ENCODE data around the gene TLR8.
"Not testable (repeated sequence)": the region's sequence is repeated elsewhere in the genome, so short reads cannot be mapped to it uniquely, and the experiment has no call there.

TLR8 gene

GRCh38 chrX:12958461-12958860, 52.0 kb downstream of the TLR8 start:
- H3K36me3 ChIP-seq (ENCODE audit: insufficient read depth, low read length), result no peaks in the 10 kb centered on the region
- no peak for DNase-seq (ENCODE audit: low read depth, low spot score)
- no peak overlapping the region for H3K27ac ChIP-seq
- H3K9ac ChIP-seq (ENCODE audit: insufficient read length), result no peak overlapping the region
- no peak for TF ChIP-seq FOXP2 (optimal IDR thresholded peaks at IDR 0.05; ENCODE audit: control extremely low read depth, extremely low read length, insufficient read depth)
- no peak for TF ChIP-seq POLR2AphosphoS5 (IDR thresholded peaks at IDR 0.05; ENCODE audit: borderline replicate concordance, low read depth, low read length)
- TF ChIP-seq EZH2 (IDR thresholded peaks at IDR 0.05), result no peak
- no peak overlapping the region for H3K4me3 ChIP-seq
- no peaks in the 10 kb centered on the region for H3K9me3 ChIP-seq (ENCODE audit: low read depth, low read length)

- DNase-seq (ENCODE audit: low read depth, low spot score), result no peak
- Histone ChIP-seq H3K9ac (ENCODE audit: insufficient read length) (no peak overlapping the region), H3K9me3 (ENCODE audit: low read depth, low read length) (no peaks in the 10 kb centered on the region), H3K36me3 (ENCODE audit: insufficient read depth, low read length) (no peaks in the 10 kb centered on the region), H3K27ac (no peak overlapping the region), H3K4me3 (no peak overlapping the region)
- TF ChIP-seq FOXP2 (optimal IDR thresholded peaks at IDR 0.05; ENCODE audit: control extremely low read depth, extremely low read length, insufficient read depth), result no peak
- TF ChIP-seq POLR2AphosphoS5 (IDR thresholded peaks at IDR 0.05; ENCODE audit: borderline replicate concordance, low read depth, low read length), result no peak
- no peak for TF ChIP-seq EZH2 (IDR thresholded peaks at IDR 0.05)
These were observed 54.8 kb downstream of the TLR8 start for GRCh38 chrX:12961196-12961718.

GRCh38 chrX:12962041-12962504, 55.7 kb downstream of the TLR8 start:
- DNase-seq (ENCODE audit: low read depth, low spot score), result no peak

GRCh38 chrX:12963210-12963850, 56.9 kb downstream of the TLR8 start:
- not testable (repeated sequence) for H3K9me3 ChIP-seq (ENCODE audit: low read depth, low read length); H3K27ac ChIP-seq; DNase-seq (ENCODE audit: low read depth, low spot score); H3K4me3 ChIP-seq; H3K9ac ChIP-seq (ENCODE audit: insufficient read length); H3K36me3 ChIP-seq (ENCODE audit: insufficient read depth, low read length)

More at GRCh38 chrX:12962041-12962504, 55.7 kb downstream of the TLR8 start:
- no peaks in the 10 kb centered on the region for H3K9me3 ChIP-seq (ENCODE audit: low read depth, low read length)
- H3K27ac ChIP-seq, result no peak overlapping the region
- no peaks in the 10 kb centered on the region for H3K36me3 ChIP-seq (ENCODE audit: insufficient read depth, low read length)
- no peak overlapping the region for H3K9ac ChIP-seq (ENCODE audit: insufficient read length)
- H3K4me3 ChIP-seq, result no peak overlapping the region
- no peak for TF ChIP-seq EZH2 (IDR thresholded peaks at IDR 0.05)
- TF ChIP-seq FOXP2 (optimal IDR thresholded peaks at IDR 0.05; ENCODE audit: control extremely low read depth, extremely low read length, insufficient read depth), result no peak
- TF ChIP-seq POLR2AphosphoS5 (IDR thresholded peaks at IDR 0.05; ENCODE audit: borderline replicate concordance, low read depth, low read length), result no peak

- H3K27ac ChIP-seq, result no peak overlapping the region
- TF ChIP-seq FOXP2 (optimal IDR thresholded peaks at IDR 0.05; ENCODE audit: control extremely low read depth, extremely low read length, insufficient read depth), result no peak
- no peak for TF ChIP-seq EZH2 (IDR thresholded peaks at IDR 0.05)
- TF ChIP-seq POLR2AphosphoS5 (IDR thresholded peaks at IDR 0.05; ENCODE audit: borderline replicate concordance, low read depth, low read length), result no peak
- H3K9ac ChIP-seq (ENCODE audit: insufficient read length), result no peak overlapping the region
- DNase-seq (ENCODE audit: low read depth, low spot score), result no peak
- no peaks in the 10 kb centered on the region for H3K36me3 ChIP-seq (ENCODE audit: insufficient read depth, low read length)
- H3K4me3 ChIP-seq, result no peak overlapping the region
- H3K9me3 ChIP-seq (ENCODE audit: low read depth, low read length), result no peaks in the 10 kb centered on the region
These were observed 58.9 kb downstream of the TLR8 start for GRCh38 chrX:12965131-12965940.

GRCh38 chrX:12966151-12966550, 59.7 kb downstream of the TLR8 start:
- TF ChIP-seq POLR2AphosphoS5 (IDR thresholded peaks at IDR 0.05; ENCODE audit: borderline replicate concordance, low read depth, low read length), result no peak
- TF ChIP-seq EZH2 (IDR thresholded peaks at IDR 0.05), result no peak
- no peak for TF ChIP-seq FOXP2 (optimal IDR thresholded peaks at IDR 0.05; ENCODE audit: control extremely low read depth, extremely low read length, insufficient read depth)
- Histone ChIP-seq H3K27ac (no peak overlapping the region), H3K4me3 (no peak overlapping the region), H3K9ac (ENCODE audit: insufficient read length) (no peak overlapping the region), H3K36me3 (ENCODE audit: insufficient read depth, low read length) (no peaks in the 10 kb centered on the region), H3K9me3 (ENCODE audit: low read depth, low read length) (no peaks in the 10 kb centered on the region)
- no peak for DNase-seq (ENCODE audit: low read depth, low spot score)

- H3K4me3 ChIP-seq, result no peak overlapping the region
- no peak for TF ChIP-seq POLR2AphosphoS5 (IDR thresholded peaks at IDR 0.05; ENCODE audit: borderline replicate concordance, low read depth, low read length)
- no peak for TF ChIP-seq EZH2 (IDR thresholded peaks at IDR 0.05)
- no peak for TF ChIP-seq FOXP2 (optimal IDR thresholded peaks at IDR 0.05; ENCODE audit: control extremely low read depth, extremely low read length, insufficient read depth)
- no peaks in the 10 kb centered on the region for H3K36me3 ChIP-seq (ENCODE audit: insufficient read depth, low read length)
- no peak overlapping the region for H3K9ac ChIP-seq (ENCODE audit: insufficient read length)
- no peak overlapping the region for H3K27ac ChIP-seq
- no peaks in the 10 kb centered on the region for H3K9me3 ChIP-seq (ENCODE audit: low read depth, low read length)
- DNase-seq (ENCODE audit: low read depth, low spot score), result no peak
These were observed 61.5 kb downstream of the TLR8 start for GRCh38 chrX:12967711-12968465.

GRCh38 chrX:12970691-12971202, 64.3 kb downstream of the TLR8 start:
- Histone ChIP-seq H3K9ac (ENCODE audit: insufficient read length) (no peak overlapping the region), H3K4me3 (no peak overlapping the region)

More at GRCh38 chrX:12970691-12971202, 64.3 kb downstream of the TLR8 start:
- Histone ChIP-seq H3K27ac (no peak overlapping the region), H3K36me3 (ENCODE audit: insufficient read depth, low read length) (no peaks in the 10 kb centered on the region), H3K9me3 (ENCODE audit: low read depth, low read length) (no peaks in the 10 kb centered on the region)
- TF ChIP-seq EZH2 (IDR thresholded peaks at IDR 0.05) (no peak), FOXP2 (optimal IDR thresholded peaks at IDR 0.05; ENCODE audit: control extremely low read depth, extremely low read length, insufficient read depth) (no peak), POLR2AphosphoS5 (IDR thresholded peaks at IDR 0.05; ENCODE audit: borderline replicate concordance, low read depth, low read length) (no peak)
- no peak for DNase-seq (ENCODE audit: low read depth, low spot score)
